HG03565 (cell line): ENCODE results near the gene RANBP17.
"Not testable (repeated sequence)": the region's sequence is repeated elsewhere in the genome, so short reads cannot be mapped to it uniquely, and the experiment has no call there.

Experiments used
- ATAC-seq: cut with Tn5 transposase; IDR thresholded peaks from one replicate; pipeline ENCODE4 v1.9.1; 2021; ENCODE audit warnings: mild to moderate bottlenecking, moderate library complexity; ENCODE audit not compliant: unreplicated experiment

RANBP17 gene

DNA sequence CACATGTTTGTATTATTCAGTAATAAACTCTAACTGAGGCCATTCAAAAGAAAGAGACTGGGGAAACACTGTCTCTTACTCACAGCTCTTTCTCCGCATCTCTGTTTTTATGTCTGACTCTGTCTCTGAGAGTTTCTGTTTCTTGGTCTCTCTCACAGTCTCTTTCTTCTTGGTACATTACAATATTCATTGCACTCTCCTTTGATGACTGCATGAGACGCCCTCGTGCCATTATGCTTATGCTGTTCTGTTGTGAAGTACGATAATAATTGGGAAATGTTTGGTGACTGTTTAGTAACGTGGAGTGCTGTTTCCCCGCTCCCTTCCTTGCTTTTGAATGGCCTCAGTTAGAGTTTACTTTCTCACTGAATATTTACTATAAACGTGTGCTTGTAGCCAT lies 421.9 kb downstream of the RANBP17 start:
- no peak for ATAC-seq

DNA sequence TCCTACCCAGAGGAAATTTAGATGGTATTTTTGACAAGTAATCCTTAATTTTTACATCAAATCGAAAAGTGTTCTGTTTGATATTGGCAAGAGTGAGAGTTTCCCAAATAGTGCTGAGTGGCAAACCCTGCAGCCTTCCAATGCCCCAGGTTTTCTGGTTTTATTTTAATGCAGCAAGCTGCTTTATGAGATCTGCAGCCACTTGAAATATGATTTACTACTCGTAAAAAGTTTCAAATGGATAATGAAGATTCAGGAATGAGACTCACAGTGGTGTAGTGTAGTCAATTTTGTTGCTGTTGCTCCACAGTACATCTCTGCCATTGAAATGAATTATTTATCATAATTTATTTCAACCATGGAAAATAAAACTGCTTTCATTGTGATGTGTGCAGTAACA lies 423.6 kb downstream of the RANBP17 start:
- no peak for ATAC-seq

GRCh38 chr5:171288066-171288465 lies 426.2 kb downstream of the RANBP17 start:
- no peak for ATAC-seq

GRCh38 chr5:171291371-171291770 lies 429.6 kb downstream of the RANBP17 start:
- no peak for ATAC-seq

DNA sequence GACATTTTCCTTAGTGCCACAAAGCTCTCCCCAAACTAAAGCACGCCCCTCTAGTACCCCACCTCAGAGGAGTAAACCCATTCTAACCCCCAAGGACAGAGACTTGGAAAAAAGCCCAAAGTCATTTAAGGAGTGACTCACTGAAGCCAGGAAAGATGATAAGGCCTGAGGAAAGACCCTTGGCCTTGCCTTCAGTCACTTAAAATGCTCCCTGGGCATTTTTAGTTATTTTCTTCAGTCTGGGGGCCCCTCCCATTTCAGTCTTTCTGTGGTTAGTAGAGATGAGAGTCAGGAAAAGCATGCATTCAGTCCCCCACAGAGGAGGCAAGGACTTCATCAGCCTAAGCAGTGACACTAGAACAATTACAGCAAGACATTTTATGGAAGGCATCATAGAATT lies 433.5 kb downstream of the RANBP17 start:
- no peak for ATAC-seq

- no peak for ATAC-seq
Measured at GRCh38 chr5:171295801-171296200, 434.0 kb downstream of the RANBP17 start.

- not testable (repeated sequence) for ATAC-seq
Measured at GRCh38 chr5:171297941-171298340, 436.1 kb downstream of the RANBP17 start.

GRCh38 chr5:171299228-171299627 lies 437.4 kb downstream of the RANBP17 start:
- ATAC-seq, result no peak

DNA sequence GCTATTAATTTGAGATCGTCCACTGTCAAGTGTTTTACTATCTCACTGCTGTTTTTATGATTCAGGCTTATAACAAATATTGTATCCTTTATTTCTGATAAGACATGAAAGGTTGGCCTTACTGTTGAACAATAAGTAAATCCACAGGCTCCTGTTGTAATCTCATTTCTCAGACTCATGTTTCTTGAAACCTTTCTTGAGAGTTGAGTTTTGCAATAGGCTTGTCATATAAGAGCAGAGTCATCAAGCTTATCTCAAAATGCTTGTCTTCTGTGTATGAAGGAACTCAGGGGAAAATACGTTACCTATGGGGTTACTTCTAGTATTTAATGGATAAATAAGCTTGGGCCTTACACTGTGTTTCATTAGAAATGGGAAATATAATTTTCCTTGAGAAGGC lies 438.0 kb downstream of the RANBP17 start:
- no peak for ATAC-seq

GRCh38 chr5:171300358-171300757 lies 438.5 kb downstream of the RANBP17 start:
- no peak for ATAC-seq

- ATAC-seq, result no peak
Measured at GRCh38 chr5:171306166-171306565, 444.3 kb downstream of the RANBP17 start.

DNA sequence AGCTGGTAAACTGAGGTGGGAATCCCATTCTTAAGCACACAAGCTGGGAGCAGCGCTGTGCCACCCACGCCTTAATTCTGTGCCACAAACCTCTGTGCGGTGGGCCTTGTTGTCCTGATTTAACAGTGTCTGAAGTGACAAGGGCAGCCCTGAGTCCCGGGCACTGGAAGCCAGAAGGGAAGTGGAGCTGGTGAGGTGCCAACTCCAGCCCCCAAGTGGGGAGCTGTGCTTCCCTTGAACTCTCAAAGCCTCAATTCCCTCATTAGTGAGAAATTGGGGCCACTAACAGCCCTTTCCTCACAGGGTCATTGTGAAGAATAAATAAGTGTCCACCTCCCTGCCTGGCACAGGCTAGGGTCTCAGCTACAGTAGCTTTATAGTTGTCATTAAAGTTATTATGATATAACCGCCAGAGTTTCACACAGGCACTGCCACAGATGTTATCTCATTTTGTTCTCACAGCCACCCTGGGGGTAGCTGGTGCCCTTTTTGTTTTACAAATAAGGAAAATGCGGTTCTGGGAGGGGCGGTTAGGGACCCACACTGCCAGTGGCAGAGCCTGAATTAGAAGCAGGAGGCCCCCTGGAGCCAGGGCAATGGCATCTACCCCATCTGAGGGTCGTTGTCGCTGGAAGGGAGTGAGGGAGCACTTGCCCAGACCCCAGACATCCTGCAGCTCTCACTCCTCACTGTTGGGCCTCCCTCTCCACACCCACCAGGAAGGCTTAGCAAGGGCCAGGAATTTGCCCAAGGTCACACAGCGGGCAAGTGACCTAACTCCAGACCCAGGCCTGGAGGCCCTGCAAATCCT lies 445.2 kb downstream of the RANBP17 start:
- no peak for ATAC-seq

- no peak for ATAC-seq
Measured at GRCh38 chr5:171307789-171308452, 446.1 kb downstream of the RANBP17 start.

DNA sequence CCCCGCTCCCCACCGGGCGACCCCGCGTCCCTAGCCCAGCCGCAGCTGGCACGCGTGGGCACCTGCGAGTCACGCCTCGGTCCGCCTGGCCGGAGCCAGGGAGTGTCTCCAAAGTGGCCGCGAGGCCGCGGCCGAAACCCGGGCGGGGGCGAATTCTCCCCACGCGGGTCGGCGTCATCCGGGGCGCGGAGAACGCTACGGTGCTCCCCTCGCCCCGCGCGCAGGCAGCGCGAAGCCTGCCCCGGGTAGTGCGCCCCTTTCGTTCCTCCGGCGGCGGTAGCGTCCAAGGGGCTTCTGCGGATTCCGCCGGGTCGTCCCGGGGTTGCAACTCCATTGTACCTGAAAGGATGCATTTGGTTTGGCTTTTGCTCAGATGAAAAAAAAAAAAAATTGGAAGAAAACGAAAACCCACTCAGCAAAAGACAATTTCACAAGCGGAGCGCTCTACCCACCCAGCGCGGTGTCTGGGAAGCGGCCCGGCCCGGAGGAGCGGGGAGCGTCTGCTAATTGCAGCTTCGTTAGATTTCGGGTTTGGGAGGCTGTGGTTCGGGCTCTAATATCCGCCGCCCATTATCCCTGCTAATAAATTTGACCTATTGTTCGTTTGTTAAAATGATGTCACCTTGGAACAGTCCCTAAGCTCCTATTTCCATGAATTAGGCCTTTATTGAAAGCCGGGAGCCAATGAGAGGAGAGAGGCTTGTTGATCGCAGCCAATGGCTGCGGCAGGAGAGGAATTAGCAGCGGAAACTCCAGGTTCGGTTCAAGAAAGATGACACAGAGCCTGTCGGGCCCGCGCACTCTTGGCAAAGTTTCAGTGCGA lies 446.8 kb downstream of the RANBP17 start, which contains the start of gene TLX3:
Gene TLX3, plus strand, starts transcription at position 796 of the 823 bp plus-strand sequence. CDS start 118 bp downstream, outside the sequence.
- no peak for ATAC-seq

DNA sequence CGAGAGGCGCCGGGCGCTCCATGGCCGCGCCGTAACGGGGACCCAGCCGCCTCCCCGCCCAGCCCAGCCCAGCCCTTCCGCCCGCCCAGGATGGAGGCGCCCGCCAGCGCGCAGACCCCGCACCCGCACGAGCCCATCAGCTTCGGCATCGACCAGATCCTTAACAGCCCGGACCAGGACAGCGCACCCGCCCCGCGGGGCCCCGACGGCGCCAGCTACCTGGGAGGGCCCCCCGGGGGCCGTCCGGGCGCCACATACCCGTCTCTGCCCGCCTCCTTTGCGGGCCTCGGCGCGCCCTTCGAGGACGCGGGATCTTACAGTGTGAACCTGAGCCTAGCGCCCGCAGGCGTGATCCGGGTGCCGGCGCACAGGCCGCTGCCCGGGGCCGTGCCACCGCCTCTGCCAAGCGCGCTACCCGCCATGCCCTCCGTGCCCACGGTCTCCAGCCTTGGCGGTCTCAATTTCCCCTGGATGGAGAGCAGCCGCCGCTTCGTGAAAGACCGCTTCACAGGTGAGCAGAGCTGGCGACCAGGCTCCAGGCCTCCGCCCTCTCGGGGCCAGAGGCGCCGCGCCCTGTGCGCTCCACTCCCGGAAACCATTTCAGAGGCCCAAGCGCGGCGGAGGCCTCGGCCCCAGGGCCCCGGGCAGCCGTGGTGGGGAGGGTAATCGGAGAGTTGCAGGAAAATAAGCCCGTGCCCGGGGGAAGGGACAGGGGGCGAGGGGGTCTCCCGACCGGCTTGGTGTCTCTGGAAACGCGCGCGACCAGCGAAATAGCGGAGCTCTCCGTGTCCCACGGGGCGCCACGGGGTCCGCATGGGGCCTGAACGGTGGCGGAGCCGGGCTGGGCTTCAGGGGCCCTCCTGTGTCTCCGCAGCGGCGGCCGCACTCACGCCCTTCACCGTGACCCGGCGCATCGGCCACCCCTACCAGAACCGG lies 447.7 kb downstream of the RANBP17 start:
- ATAC-seq, result no peak

DNA sequence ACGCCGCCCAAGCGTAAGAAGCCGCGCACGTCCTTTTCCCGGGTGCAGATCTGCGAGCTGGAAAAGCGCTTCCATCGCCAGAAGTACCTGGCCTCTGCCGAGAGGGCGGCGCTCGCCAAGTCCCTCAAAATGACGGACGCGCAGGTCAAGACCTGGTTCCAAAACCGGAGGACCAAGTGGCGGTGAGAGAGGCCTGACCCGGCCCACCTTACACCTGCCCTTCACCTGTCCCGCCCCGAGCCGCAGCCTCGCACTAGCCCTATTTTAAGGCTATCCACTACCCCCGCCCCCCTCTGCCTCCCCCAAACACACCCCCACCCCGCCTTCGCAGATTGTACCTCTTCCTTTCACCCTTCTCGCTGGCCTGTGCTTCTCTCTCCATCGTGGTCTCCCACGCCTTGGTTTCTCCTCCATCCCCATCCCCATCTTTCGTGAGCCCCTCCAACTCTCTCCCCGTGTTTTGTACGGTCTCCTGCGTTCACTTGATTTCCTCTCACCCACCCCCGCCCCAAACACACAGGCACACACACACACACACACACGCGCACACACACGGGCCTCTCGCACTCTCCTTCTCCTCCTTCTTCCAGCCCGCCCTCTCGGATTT lies 448.5 kb downstream of the RANBP17 start:
- ATAC-seq, result no peak

- ATAC-seq, result no peak
Measured at GRCh38 chr5:171310819-171311321, 449.1 kb downstream of the RANBP17 start.

GRCh38 chr5:171311322-171312077 lies 449.7 kb downstream of the RANBP17 start:
- ATAC-seq, result no peak
